Body of pancreas (tissue), 4 donors: Measurements from ENCODE around the gene CTRL. TPM values are rescaled to one million over a fixed set of nuclear protein-coding genes. Genes with fewer than 3 reads are reported as not detected.
A peak's percentile ranks its signal among the peaks of the same experiment; 100 is the strongest.

Experiments used
- ATAC-seq: fragments of 150-250 bp; one replicate; pipeline ENCODE4 v1.9.1; 2016
- DNase-seq, 4 donors: peaks; one replicate each; pipeline ENCODE4 v3.0.0-alpha.2; 2019
- H3K27ac ChIP-seq, 4 donors: fragments of 200-600 bp; sonication (generic); 1 replicate in 3 of 4; 2 replicates in 1 of 4; pipeline versions ENCODE4 v1.5.1 to v1.6.1; 2016 to 2019; ENCODE audit warnings: mild to moderate bottlenecking in 1 of 4, mixed read lengths in 1 of 4, moderate library complexity in 1 of 4
- H3K27me3 ChIP-seq, 2 donors: fragments of 200-600 bp; sonication (generic); one replicate each; pipeline ENCODE4 v1.6.0; 2016; ENCODE audit warnings: mild to moderate bottlenecking in 1 of 2
- H3K36me3 ChIP-seq, 2 donors: fragments of 200-600 bp; sonication (generic); replicated peaks in 1 of 2; 2 replicates each; pipeline ENCODE4 v1.5.1; 2016; ENCODE audit warnings: low read depth in 2 of 2; ENCODE audit not compliant: insufficient read depth in 1 of 2
- H3K4me1 ChIP-seq: fragments of 200-600 bp; sonication (generic); one replicate; pipeline ENCODE4 v1.6.0; 2016
- H3K4me3 ChIP-seq, 2 donors: fragments of 200-600 bp; sonication (generic); 1 replicate in 1 of 2; 2 replicates in 1 of 2; pipeline ENCODE4 v1.5.1; 2016 to 2019
- H3K9me3 ChIP-seq, 3 donors: fragments of 200-600 bp; sonication (generic); 1 replicate in 2 of 3; 2 replicates in 1 of 3; pipeline ENCODE4 v1.5.1; 2016
- POLR2A ChIP-seq, 3 donors: fragments of 450-650 bp; IDR thresholded peaks; one replicate each; pipeline ENCODE4 v1.6.1; 2016; ENCODE audit warnings: antibody characterized with exemption in 3 of 3, mild to moderate bottlenecking in 2 of 3
- WGBS, 2 donors: methylation state at CpG; one replicate each; pipeline ENCODE4 v1.1.5; 2017; 5-methylcytosine and 5-hydroxymethylcytosine counted together
- intact Hi-C: fragments of 100-400 bp; cut with DNase I; formaldehyde crosslinking; loops from one replicate; pipeline ENCODE4 v1.15.1; 2023
- total RNA-seq, 2 donors: library from RNA; depleted of rRNA; stranded (reverse); fragments of >200 nt; gene quantifications; one replicate each; pipeline ENCODE4 v1.1.0, GENCODE V29; 2016
- TF ChIP-seq, protein P1 (sequence below), 7 experiments: fragments of 450-650 bp in 4 of 7; fragments of 200-600 bp in 3 of 7; sonication (generic) in 3 of 7; IDR thresholded peaks; one replicate each; pipeline ENCODE4 v1.5.1; 2016 to 2019; ENCODE audit warnings: antibody characterized with exemption in 7 of 7

CTRL gene
- total RNA-seq, 2 donors from 2014 or later, result 286 to 1,726 TPM

DNA sequence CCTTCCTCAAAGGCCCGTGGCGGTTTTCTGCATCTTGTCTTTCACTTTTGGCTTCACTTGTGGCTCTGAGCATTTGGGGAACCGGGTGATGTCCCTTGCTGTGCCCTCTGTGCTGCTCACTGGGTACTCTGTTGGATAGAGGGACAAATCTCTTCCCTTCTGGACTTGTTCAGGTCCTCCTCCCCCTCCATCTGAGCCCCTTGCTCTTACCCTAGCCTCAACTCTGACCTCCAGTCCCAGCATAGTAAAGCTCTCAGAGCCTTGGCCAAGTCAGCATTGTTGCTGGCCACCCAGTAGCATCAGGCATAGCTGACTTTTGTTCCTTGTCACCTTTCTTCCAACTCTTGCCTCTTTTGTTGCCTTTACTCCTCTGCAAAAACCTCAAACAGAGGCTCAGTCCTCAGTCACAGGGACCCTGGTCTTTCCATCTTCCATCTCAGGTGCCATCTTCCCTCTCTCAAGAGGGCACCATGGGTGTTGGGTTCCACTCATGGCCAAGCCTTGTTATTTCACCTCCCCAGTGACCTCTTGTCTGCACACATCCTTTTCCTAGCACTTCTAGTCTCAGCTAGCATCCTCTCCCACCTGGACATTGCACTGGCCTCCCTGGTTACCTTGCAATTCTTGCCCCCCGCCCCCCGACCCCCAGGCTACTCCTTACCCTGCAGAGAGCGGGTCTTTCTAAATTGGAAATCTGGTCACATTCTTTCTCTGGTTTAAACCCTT lies 5.4 kb upstream of the CTRL start:
- peak in 2 of 4 donors; percentile 9 to 82 for DNase-seq

DNA sequence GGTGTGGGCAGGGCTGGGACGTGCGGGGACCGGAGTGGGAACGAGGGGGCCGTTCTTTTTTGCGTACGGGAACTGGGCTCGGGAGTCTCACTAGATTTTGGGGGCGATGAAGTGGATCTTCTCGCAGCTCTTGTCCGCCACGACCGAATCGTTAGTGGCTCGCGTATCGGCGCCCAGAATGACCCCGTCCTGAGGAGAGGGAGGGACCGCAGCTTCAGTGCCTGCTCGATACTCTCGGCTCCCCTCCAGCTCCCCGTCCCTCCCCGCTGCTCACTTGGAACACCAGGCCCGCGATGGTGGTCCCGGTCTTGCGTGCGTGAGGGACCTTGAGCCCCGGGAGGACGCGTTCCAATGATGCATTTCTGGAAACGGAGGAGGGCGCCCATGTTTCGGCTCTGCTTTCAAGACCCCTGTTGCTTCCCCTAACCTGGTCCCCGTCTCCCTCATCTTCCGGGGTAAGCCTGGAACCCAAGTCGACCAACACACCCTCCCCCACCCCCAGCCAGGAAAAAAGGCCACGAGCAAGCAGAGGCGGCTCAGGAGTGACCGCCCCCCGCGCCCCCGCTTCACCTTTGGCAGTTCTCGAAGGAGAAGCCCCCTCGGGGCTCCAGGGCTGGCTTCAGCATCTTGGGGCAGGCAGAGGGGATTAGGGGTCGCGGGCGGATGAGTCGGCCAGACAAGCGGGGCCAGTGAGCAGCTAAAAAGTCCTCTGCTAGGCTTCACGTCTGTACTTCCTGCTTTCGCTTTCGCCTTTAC lies 4.6 kb upstream of the CTRL start, which contains the start of gene PSMB10:
Gene PSMB10, minus strand, starts transcription at position 727 of the 756 bp plus-strand sequence. Its CDS starts 101 bp downstream, at position 626.
- H3K9me3 ChIP-seq, result no peaks in the 10 kb centered on the region
- peaks cover 60% of the 10 kb centered on the region for H3K4me1 ChIP-seq
- peak within 1 kb of the TSS; percentile 72 to 87 for H3K4me3 ChIP-seq
- WGBS, 2 donors, result 0 to 1% methylated on average over 14 to 54 of the region's 54 CpGs
- ATAC-seq (peak; percentile 16), DNase-seq (peak in 3 of 4 donors; percentile 60 to 62 (median 60))
- peak within 1 kb of the TSS; percentile 81 to 97 (median 88) for H3K27ac ChIP-seq
- intact Hi-C loops, result no loop called here
- H3K27me3 ChIP-seq, result no peaks in the 10 kb centered on the region
- TF ChIP-seq, protein P1, sequence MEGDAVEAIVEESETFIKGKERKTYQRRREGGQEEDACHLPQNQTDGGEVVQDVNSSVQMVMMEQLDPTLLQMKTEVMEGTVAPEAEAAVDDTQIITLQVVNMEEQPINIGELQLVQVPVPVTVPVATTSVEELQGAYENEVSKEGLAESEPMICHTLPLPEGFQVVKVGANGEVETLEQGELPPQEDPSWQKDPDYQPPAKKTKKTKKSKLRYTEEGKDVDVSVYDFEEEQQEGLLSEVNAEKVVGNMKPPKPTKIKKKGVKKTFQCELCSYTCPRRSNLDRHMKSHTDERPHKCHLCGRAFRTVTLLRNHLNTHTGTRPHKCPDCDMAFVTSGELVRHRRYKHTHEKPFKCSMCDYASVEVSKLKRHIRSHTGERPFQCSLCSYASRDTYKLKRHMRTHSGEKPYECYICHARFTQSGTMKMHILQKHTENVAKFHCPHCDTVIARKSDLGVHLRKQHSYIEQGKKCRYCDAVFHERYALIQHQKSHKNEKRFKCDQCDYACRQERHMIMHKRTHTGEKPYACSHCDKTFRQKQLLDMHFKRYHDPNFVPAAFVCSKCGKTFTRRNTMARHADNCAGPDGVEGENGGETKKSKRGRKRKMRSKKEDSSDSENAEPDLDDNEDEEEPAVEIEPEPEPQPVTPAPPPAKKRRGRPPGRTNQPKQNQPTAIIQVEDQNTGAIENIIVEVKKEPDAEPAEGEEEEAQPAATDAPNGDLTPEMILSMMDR (IDR thresholded peaks at IDR 0.05), result no peak
- peak in 2 of 3 donors; percentile 57 to 68 for TF ChIP-seq POLR2A (IDR thresholded peaks at IDR 0.05)
- H3K36me3 ChIP-seq, result no peaks in the 10 kb centered on the region

More for the DNA sequence above, 5.4 kb upstream of the CTRL start:
- ATAC-seq, result no peak
- H3K4me3 ChIP-seq, result peak overlapping the region; percentile 72 to 87
- peak overlapping the region; percentile 81 to 97 (median 88) for H3K27ac ChIP-seq
- H3K36me3 ChIP-seq, result no peaks in the 10 kb centered on the region
- peaks cover 53% of the 10 kb centered on the region for H3K4me1 ChIP-seq
- intact Hi-C loops, result no loop called here
- H3K27me3 ChIP-seq, result no peaks in the 10 kb centered on the region
- TF ChIP-seq, protein P1 (IDR thresholded peaks at IDR 0.05), result no peak
- TF ChIP-seq POLR2A (IDR thresholded peaks at IDR 0.05), result no peak
- H3K9me3 ChIP-seq, result no peaks in the 10 kb centered on the region
- WGBS, 2 donors, result 48% methylated on average over 6 of the region's 6 CpGs

DNA sequence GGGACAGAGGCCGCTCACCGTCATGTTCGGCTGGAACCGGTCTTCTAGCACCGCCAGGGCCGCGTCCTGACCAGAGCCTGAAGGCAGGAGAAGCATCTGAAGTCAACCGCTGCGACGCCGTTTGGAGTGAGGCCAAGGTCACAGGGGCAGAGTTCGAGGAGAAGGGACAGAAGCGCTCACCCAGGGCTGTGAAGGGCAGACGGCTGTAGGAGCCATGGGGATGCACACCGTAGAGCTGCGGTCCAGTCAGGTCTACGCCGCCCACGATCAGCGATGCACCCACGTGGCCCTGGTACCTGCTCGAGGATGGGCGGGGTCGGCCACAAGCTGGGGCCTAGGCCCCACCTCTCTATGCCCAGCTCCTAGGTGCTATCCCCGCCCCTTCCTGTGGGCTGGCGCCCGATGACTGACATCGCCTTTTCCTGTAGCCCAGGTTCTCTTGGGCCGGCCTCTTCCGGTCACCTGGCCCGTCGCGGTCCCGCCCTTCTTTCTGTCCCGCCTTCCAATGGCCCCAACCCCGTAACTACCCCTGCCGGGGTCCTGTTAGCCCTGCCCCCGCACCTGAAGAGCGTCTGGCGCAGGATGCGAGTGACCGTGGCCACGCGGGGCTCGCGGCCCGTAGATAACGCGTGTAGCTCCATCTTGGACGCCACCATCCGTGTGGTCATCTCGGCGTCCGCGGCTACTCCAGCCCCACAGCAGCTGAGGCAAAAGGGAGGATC lies 3.9 kb upstream of the CTRL start:
- Histone ChIP-seq H3K4me1 (peaks cover 67% of the 10 kb centered on the region), H3K27ac (peak overlapping the region; percentile 81 to 97 (median 88)), H3K36me3 (no peaks in the 10 kb centered on the region), H3K4me3 (peak overlapping the region; percentile 72 to 87), H3K27me3 (no peaks in the 10 kb centered on the region), H3K9me3 (no peaks in the 10 kb centered on the region)
- ATAC-seq (peak; percentile 91), DNase-seq (peak; percentile 98 to 99 (median 99))
- intact Hi-C loops, result no loop called here
- peak; percentile 35 to 82 (median 79) for TF ChIP-seq POLR2A (IDR thresholded peaks at IDR 0.05)
- TF ChIP-seq, protein P1 (IDR thresholded peaks at IDR 0.05), result peak in 1 of 7 experiments; percentile 19
- WGBS, 2 donors, result 3% methylated on average over 43 to 55 of the region's 55 CpGs

DNA sequence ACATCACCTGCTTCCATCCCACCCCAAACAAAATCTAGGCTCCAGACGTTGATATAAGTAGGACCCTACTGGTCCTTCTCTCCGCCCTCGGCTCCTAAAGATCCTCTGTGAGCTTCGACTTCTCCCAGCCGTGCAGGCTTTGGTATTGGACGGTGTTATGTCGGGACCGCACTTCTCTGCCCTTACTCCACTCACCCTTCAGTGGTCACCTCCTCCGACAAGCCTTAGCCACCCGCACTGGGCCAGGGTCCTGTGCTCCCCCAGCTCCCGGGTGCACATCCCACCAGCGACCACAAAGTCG lies 3.4 kb upstream of the CTRL start:
- H3K4me3 ChIP-seq, result peak overlapping the region in 1 of 2 donors; percentile 37
- WGBS, 2 donors, result 19% methylated on average over 13 of the region's 13 CpGs
- peak overlapping the region; percentile 81 to 97 (median 88) for H3K27ac ChIP-seq
- TF ChIP-seq POLR2A (IDR thresholded peaks at IDR 0.05), result no peak
- TF ChIP-seq, protein P1 (IDR thresholded peaks at IDR 0.05), result no peak
- no peaks in the 10 kb centered on the region for H3K27me3 ChIP-seq
- H3K9me3 ChIP-seq, result no peaks in the 10 kb centered on the region
- H3K36me3 ChIP-seq, result no peaks in the 10 kb centered on the region
- ATAC-seq (no peak), DNase-seq (no peak)
- H3K4me1 ChIP-seq, result peaks cover 68% of the 10 kb centered on the region
- intact Hi-C loops, result no loop called here
